ENCODE measurements around the gene RIMBP2.

The RIMBP2 gene

GRCh38 chr12:130621696-130622298 lies 94.3 kb downstream of the RIMBP2 start:
- no peak for DNase-seq

- no peak for DNase-seq
These were observed 95.3 kb downstream of the RIMBP2 start for GRCh38 chr12:130620756-130621155.

- no peak for DNase-seq
These were observed 95.8 kb downstream of the RIMBP2 start for GRCh38 chr12:130620281-130620680.

- no peak for DNase-seq
These were observed 96.6 kb downstream of the RIMBP2 start for GRCh38 chr12:130619385-130620001.

- no peak for DNase-seq
These were observed 98.9 kb downstream of the RIMBP2 start for GRCh38 chr12:130617219-130617618.

- DNase-seq = no peak
These were observed 100.2 kb downstream of the RIMBP2 start for GRCh38 chr12:130615861-130616345.

- DNase-seq = no peak
These were observed 101.6 kb downstream of the RIMBP2 start for GRCh38 chr12:130614530-130614905.

GRCh38 chr12:130613831-130614529 lies 102.1 kb downstream of the RIMBP2 start:
- no peak for DNase-seq

GRCh38 chr12:130613131-130613530 lies 103.0 kb downstream of the RIMBP2 start:
- no peak for DNase-seq

- no peak for DNase-seq
These were observed 104.8 kb downstream of the RIMBP2 start for GRCh38 chr12:130611026-130611905.

- DNase-seq = no peak
These were observed 106.1 kb downstream of the RIMBP2 start for GRCh38 chr12:130609966-130610365.

GRCh38 chr12:130608831-130609230 lies 107.3 kb downstream of the RIMBP2 start:
- DNase-seq = no peak

GRCh38 chr12:130608132-130608531 lies 108.0 kb downstream of the RIMBP2 start:
- DNase-seq = no peak

GRCh38 chr12:130606231-130606630 lies 109.9 kb downstream of the RIMBP2 start:
- no peak for DNase-seq

- DNase-seq = no peak
These were observed 112.6 kb downstream of the RIMBP2 start for GRCh38 chr12:130603396-130603965.

- no peak for DNase-seq
These were observed 113.8 kb downstream of the RIMBP2 start for GRCh38 chr12:130602251-130602650.

GRCh38 chr12:130601327-130601726 lies 114.8 kb downstream of the RIMBP2 start:
- DNase-seq = no peak

- DNase-seq = no peak
These were observed 119.9 kb downstream of the RIMBP2 start for GRCh38 chr12:130596241-130596640.

GRCh38 chr12:130595566-130595965 lies 120.5 kb downstream of the RIMBP2 start:
- no peak for DNase-seq

- no peak for DNase-seq
These were observed 123.0 kb downstream of the RIMBP2 start for GRCh38 chr12:130593056-130593455.

GRCh38 chr12:130592641-130593040 lies 123.5 kb downstream of the RIMBP2 start:
- DNase-seq = no peak

- no peak for DNase-seq
These were observed 124.4 kb downstream of the RIMBP2 start for GRCh38 chr12:130591736-130592135.

GRCh38 chr12:130590685-130591084 lies 125.4 kb downstream of the RIMBP2 start:
- no peak for DNase-seq

Measured in GDM1 (cell line).